Measurements from ENCODE around the gene CFAP57. TPM values are rescaled to one million over a fixed set of nuclear protein-coding genes. Genes with fewer than 3 reads are reported as not detected.

CFAP57 gene
- total RNA-seq, 1 donor, result 0.45 TPM

GRCh38 chr1:43221797-43222196 is 49.7 kb downstream of the CFAP57 start:
- no peak for DNase-seq (ENCODE audit: low read depth)
- no peak overlapping the region for H3K4me3 ChIP-seq (ENCODE audit: low read depth, low read length)
- no peak for TF ChIP-seq CTCF (IDR thresholded peaks at IDR 0.05; ENCODE audit: insufficient read depth, low read length)

- TF ChIP-seq CTCF (IDR thresholded peaks at IDR 0.05; ENCODE audit: insufficient read depth, low read length), result no peak
- DNase-seq (ENCODE audit: low read depth), result no peak
- no peak overlapping the region for H3K4me3 ChIP-seq (ENCODE audit: low read depth, low read length)
Observed at GRCh38 chr1:43222879-43223278, 50.7 kb downstream of the CFAP57 start.

GRCh38 chr1:43225168-43225567 is 53.0 kb downstream of the CFAP57 start:
- peak; percentile 16 for DNase-seq (ENCODE audit: low read depth)
- no peak for TF ChIP-seq CTCF (IDR thresholded peaks at IDR 0.05; ENCODE audit: insufficient read depth, low read length)

GRCh38 chr1:43227143-43227764 is 55.1 kb downstream of the CFAP57 start:
- H3K4me3 ChIP-seq (ENCODE audit: low read depth, low read length), result no peak overlapping the region
- TF ChIP-seq CTCF (IDR thresholded peaks at IDR 0.05; ENCODE audit: insufficient read depth, low read length), result peak; percentile 93
- peak; percentile 81 for DNase-seq (ENCODE audit: low read depth)

More at GRCh38 chr1:43225168-43225567, 53.0 kb downstream of the CFAP57 start:
- no peak overlapping the region for H3K4me3 ChIP-seq (ENCODE audit: low read depth, low read length)

GRCh38 chr1:43229826-43230780 is 58.0 kb downstream of the CFAP57 start:
- no peak for TF ChIP-seq CTCF (IDR thresholded peaks at IDR 0.05; ENCODE audit: insufficient read depth, low read length)
- peak; percentile 50 for DNase-seq (ENCODE audit: low read depth)
- H3K4me3 ChIP-seq (ENCODE audit: low read depth, low read length), result no peak overlapping the region

GRCh38 chr1:43232074-43232473 is 59.9 kb downstream of the CFAP57 start:
- no peak overlapping the region for H3K4me3 ChIP-seq (ENCODE audit: low read depth, low read length)
- no peak for TF ChIP-seq CTCF (IDR thresholded peaks at IDR 0.05; ENCODE audit: insufficient read depth, low read length)
- peak; percentile 86 for DNase-seq (ENCODE audit: low read depth)

Measured in fibroblast of the aortic adventitia (primary cell).